WTC11 (cell line): Measurements from ENCODE around the gene CFAP53. TPM values are rescaled to one million over a fixed set of nuclear protein-coding genes. Genes with fewer than 3 reads are reported as not detected.
"Not testable (repeated sequence)": the region's sequence is repeated elsewhere in the genome, so short reads cannot be mapped to it uniquely, and the experiment has no call there.

Source experiments
- ATAC-seq: fragments of 200-7000 bp; cut with Tn5 transposase; 2 replicates; pipeline ENCODE4 v1.10.0; 2021; ENCODE audit warnings: mild to moderate bottlenecking, moderate library complexity
- CTCF ChIA-PET: fragments of 300-600 bp; sonication (Branson Sonifier 250); formaldehyde crosslinking; loops from one replicate; lab custom pipeline; 2021; ENCODE audit warnings: antibody characterized with exemption; lab: Charles Lee
- POLR2A ChIA-PET: fragments of 350-600 bp; sonication (Branson Sonifier 250); formaldehyde crosslinking; loops from one replicate; lab custom pipeline; 2021; ENCODE audit warnings: antibody characterized with exemption; lab: Charles Lee
- DNase-seq: peaks from one replicate; pipeline ENCODE4 v3.0.0; 2021; ENCODE audit warnings: low spot score
- H3K27ac Mint-ChIP-seq: 2 replicates; pipeline ENCODE4 v1.8.0; 2021; ENCODE audit warnings: mixed read lengths
- H3K27me3 Mint-ChIP-seq: 2 replicates; pipeline ENCODE4 v1.8.0; 2021; ENCODE audit warnings: low read depth, mild to moderate bottlenecking, moderate library complexity, mixed read lengths
- H3K36me3 Mint-ChIP-seq: 2 replicates; pipeline ENCODE4 v1.8.0; 2021; ENCODE audit warnings: mixed read lengths
- H3K4me1 Mint-ChIP-seq: 2 replicates; pipeline ENCODE4 v1.8.0; 2022; ENCODE audit warnings: mixed read lengths
- H3K4me3 Mint-ChIP-seq: 2 replicates; pipeline ENCODE4 v1.8.0; 2021; ENCODE audit warnings: mild to moderate bottlenecking, moderate library complexity, mixed read lengths
- H3K9me3 Mint-ChIP-seq: 2 replicates; pipeline ENCODE4 v1.8.0; 2021; ENCODE audit warnings: mixed read lengths
- AR ChIP-seq: fragments of 250-450 bp; sonication (Bioruptor Pico); IDR thresholded peaks from 2 replicates; pipeline ENCODE4 v1.9.0; 2021; ENCODE audit warnings: mild to moderate bottlenecking
- CBFB ChIP-seq: sonication (generic); formaldehyde crosslinking; IDR thresholded peaks from 2 replicates; pipeline ENCODE4 v1.8.1; 2022; ENCODE audit warnings: mild to moderate bottlenecking, low read depth, missing genetic modification reagents
- FOXJ3 ChIP-seq: sonication (generic); formaldehyde crosslinking; IDR thresholded peaks from 2 replicates; pipeline ENCODE4 v1.9.0; 2021; ENCODE audit warnings: missing genetic modification reagents, mild to moderate bottlenecking, borderline replicate concordance
- GRHL2 ChIP-seq: fragments of 250-450 bp; sonication (Bioruptor Pico); IDR thresholded peaks from 2 replicates; pipeline ENCODE4 v1.8.0; 2022; ENCODE audit warnings: mild to moderate bottlenecking, moderate library complexity; ENCODE audit not compliant: insufficient replicate concordance, severe bottlenecking
- SMAD4 ChIP-seq: sonication (generic); formaldehyde crosslinking; IDR thresholded peaks from 2 replicates; pipeline ENCODE4 v1.8.0; 2022; ENCODE audit warnings: mild to moderate bottlenecking, missing genetic modification reagents
- SP1 ChIP-seq: sonication (generic); formaldehyde crosslinking; conservative IDR thresholded peaks from 2 replicates; pipeline ENCODE4 v1.8.1; 2022; ENCODE audit warnings: missing genetic modification reagents
- ZMAT4 ChIP-seq: fragments of 250-450 bp; sonication (Bioruptor Pico); IDR thresholded peaks from 2 replicates; pipeline ENCODE4 v1.9.0; 2021; ENCODE audit warnings: mild to moderate bottlenecking
- ZNF121 ChIP-seq: sonication (generic); formaldehyde crosslinking; IDR thresholded peaks from 2 replicates; pipeline ENCODE4 v1.8.0; 2023; ENCODE audit warnings: missing genetic modification reagents
- ZNF138 ChIP-seq: sonication (generic); formaldehyde crosslinking; conservative IDR thresholded peaks from 2 replicates; pipeline ENCODE4 v1.8.1; 2022; ENCODE audit warnings: mild to moderate bottlenecking, moderate library complexity, missing genetic modification reagents
- ZNF219 ChIP-seq: sonication (generic); formaldehyde crosslinking; IDR thresholded peaks from 2 replicates; pipeline ENCODE4 v1.8.0; 2023; ENCODE audit warnings: missing genetic modification reagents, mild to moderate bottlenecking, borderline replicate concordance
- ZNF532 ChIP-seq: fragments of 250-450 bp; sonication (Bioruptor Pico); IDR thresholded peaks from 2 replicates; pipeline ENCODE4 v1.9.0; 2021; ENCODE audit warnings: mild to moderate bottlenecking, borderline replicate concordance
- total RNA-seq: library from RNA; stranded (reverse); gene quantifications from 3 replicates; pipeline ENCODE4 v1.2.3, GENCODE V29; 2021
- TF ChIP-seq, protein P1 (sequence below): fragments of 250-450 bp; sonication (Bioruptor Pico); IDR thresholded peaks from 2 replicates; pipeline ENCODE4 v2.1.2; 2022; ENCODE audit warnings: mild to moderate bottlenecking, moderate library complexity
- TF ChIP-seq, protein P2 (sequence below): sonication (generic); formaldehyde crosslinking; IDR thresholded peaks from 2 replicates; pipeline ENCODE4 v1.8.1; 2022; ENCODE audit warnings: missing genetic modification reagents, borderline replicate concordance

CFAP53 gene
- total RNA-seq, 1 experiment from 2014 or later: 0.26 TPM

DNA sequence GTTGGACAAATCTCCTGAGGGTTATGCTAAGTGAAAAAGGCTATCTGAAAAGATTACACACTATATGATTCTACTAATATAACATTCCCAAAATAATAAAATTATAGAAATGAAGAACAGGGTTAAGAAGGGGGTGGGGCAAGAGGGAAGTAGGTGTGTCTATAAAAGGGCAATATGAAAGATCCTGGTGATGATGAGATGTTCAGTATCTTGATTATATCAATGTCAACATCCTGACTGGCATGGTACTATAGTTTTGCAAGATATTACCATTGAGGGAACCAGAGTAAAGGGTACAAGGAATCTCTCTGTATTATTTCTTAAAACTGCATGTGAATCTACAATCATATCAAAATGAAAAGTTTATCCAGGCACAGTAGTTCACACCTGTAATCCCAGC is 16.7 kb downstream of the CFAP53 start (continued):
- TF ChIP-seq ZNF121 (no peak), ZNF138 (CRISPR knock-in tag) (no peak), ZNF532 (CRISPR knock-in tag) (no peak), ZMAT4 (CRISPR knock-in tag) (no peak)

GRCh38 chr18:50247561-50247960 is 18.7 kb downstream of the CFAP53 start:
- ChIA-PET POLR2A (no interaction called here), CTCF (interaction anchor here (1.1 kb wide), 1 partner anchor 44 kb away, joined by 3 read pairs; no protein-coding TSS in a partner anchor)
- ATAC-seq: no peak

DNA sequence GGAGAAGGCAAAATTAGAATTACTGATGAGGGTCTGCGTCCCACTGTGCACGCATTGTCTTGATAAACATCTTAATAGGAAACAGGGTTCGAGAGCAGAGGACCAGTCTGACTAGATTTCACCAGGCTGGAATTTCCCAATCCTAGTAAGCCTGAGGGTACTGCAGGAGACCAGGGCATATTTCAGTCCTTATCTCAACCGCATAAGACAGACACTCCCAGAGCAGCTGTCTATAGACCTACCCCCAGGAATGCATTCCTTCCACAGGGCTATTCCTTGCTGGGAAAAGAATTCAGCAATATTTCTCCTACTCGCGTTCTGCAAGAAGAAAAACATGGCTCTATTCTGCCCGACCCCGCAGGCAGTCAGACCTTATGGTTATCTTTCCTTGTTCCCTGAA is 24.5 kb downstream of the CFAP53 start:
- peaks cover 35% of the 10 kb centered on the region for H3K36me3 Mint-ChIP-seq
- POLR2A ChIA-PET, CTCF ChIA-PET, H3K27ac Mint-ChIP-seq, ATAC-seq, DNase-seq, H3K4me3 Mint-ChIP-seq, H3K4me1 Mint-ChIP-seq: not testable (repeated sequence)
- H3K9me3 Mint-ChIP-seq: peaks cover 56% of the 10 kb centered on the region
- peaks cover 14% of the 10 kb centered on the region for H3K27me3 Mint-ChIP-seq

More at GRCh38 chr18:50247561-50247960, 18.7 kb downstream of the CFAP53 start:
- peaks cover 22% of the 10 kb centered on the region for H3K4me1 Mint-ChIP-seq
- H3K9me3 Mint-ChIP-seq: peaks cover 23% of the 10 kb centered on the region
- DNase-seq: no peak
- H3K27me3 Mint-ChIP-seq: peaks cover 4% of the 10 kb centered on the region
- TF ChIP-seq, protein P1, sequence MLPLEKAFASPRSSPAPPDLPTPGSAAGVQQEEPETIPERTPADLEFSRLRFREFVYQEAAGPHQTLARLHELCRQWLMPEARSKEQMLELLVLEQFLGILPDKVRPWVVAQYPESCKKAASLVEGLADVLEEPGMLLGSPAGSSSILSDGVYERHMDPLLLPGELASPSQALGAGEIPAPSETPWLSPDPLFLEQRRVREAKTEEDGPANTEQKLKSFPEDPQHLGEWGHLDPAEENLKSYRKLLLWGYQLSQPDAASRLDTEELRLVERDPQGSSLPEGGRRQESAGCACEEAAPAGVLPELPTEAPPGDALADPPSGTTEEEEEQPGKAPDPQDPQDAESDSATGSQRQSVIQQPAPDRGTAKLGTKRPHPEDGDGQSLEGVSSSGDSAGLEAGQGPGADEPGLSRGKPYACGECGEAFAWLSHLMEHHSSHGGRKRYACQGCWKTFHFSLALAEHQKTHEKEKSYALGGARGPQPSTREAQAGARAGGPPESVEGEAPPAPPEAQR (CRISPR knock-in tag): no peak
- TF ChIP-seq SMAD4 (CRISPR knock-in tag) (no peak), SP1 (CRISPR knock-in tag) (no peak), FOXJ3 (CRISPR knock-in tag) (no peak), CBFB (no peak)
- TF ChIP-seq, protein P2, sequence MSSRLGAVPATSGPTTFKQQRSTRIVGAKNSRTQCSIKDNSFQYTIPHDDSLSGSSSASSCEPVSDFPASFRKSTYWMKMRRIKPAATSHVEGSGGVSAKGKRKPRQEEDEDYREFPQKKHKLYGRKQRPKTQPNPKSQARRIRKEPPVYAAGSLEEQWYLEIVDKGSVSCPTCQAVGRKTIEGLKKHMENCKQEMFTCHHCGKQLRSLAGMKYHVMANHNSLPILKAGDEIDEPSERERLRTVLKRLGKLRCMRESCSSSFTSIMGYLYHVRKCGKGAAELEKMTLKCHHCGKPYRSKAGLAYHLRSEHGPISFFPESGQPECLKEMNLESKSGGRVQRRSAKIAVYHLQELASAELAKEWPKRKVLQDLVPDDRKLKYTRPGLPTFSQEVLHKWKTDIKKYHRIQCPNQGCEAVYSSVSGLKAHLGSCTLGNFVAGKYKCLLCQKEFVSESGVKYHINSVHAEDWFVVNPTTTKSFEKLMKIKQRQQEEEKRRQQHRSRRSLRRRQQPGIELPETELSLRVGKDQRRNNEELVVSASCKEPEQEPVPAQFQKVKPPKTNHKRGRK (CRISPR knock-in tag): no peak
- no peak overlapping the region for H3K4me3 Mint-ChIP-seq
- H3K36me3 Mint-ChIP-seq: peaks cover 7% of the 10 kb centered on the region
- H3K27ac Mint-ChIP-seq: no peak overlapping the region

DNA sequence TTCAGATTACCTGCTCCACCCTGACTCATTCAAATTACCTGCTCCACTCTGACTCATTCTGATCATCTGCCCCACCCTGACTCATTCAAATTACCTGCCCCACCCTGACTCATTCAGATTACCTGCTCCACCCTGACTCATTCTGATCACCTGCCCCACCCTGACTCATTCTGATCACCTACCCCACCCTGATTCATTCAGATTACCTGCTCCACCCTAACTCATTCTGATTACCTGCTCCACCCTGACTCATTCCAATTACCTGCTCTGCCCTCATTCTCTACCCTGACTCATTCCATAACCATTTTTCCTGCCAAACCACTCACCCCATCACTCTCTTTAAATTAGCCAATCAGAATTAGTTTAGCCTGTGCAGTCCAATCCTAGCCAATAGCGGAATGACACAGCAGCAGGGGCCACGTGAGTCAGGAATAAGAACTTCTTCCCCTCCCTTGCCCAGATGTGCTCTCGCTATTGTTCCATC is 26.2 kb downstream of the CFAP53 start:
- Mint-ChIP-seq H3K27ac (no peak overlapping the region), H3K27me3 (peaks cover 20% of the 10 kb centered on the region), H3K9me3 (peaks cover 63% of the 10 kb centered on the region), H3K4me3 (no peak overlapping the region), H3K4me1 (no peaks in the 10 kb centered on the region), H3K36me3 (peaks cover 38% of the 10 kb centered on the region)
- DNase-seq (no peak), ATAC-seq (no peak)
- ChIA-PET POLR2A (no interaction called here), CTCF (no interaction called here)
- no peak for TF ChIP-seq SMAD4 (CRISPR knock-in tag)
- no peak for TF ChIP-seq AR
- no peak for TF ChIP-seq ZNF532 (CRISPR knock-in tag)
- no peak for TF ChIP-seq ZNF219 (CRISPR knock-in tag)
- no peak for TF ChIP-seq GRHL2 (CRISPR knock-in tag)
